CD4-positive, alpha-beta T cell treated with Interleukin-4 for 1 hour (primary cell): ENCODE results near the gene NDUFB10.
A peak's percentile ranks its signal among the peaks of the same experiment; 100 is the strongest.
"Not testable (repeated sequence)": the region's sequence is repeated elsewhere in the genome, so short reads cannot be mapped to it uniquely, and the experiment has no call there.

Experiments
- DNase-seq, 2 donors: peaks; one replicate each; pipeline ENCODE4 v3.0.0-alpha.2; 2020 to 2022

The NDUFB10 gene

GRCh38 chr16:1947369-1947670 is 12.0 kb upstream of the NDUFB10 start:
- DNase-seq, result no peak

GRCh38 chr16:1949507-1949906 is 9.8 kb upstream of the NDUFB10 start:
- DNase-seq, result no peak

GRCh38 chr16:1950047-1950446 is 9.3 kb upstream of the NDUFB10 start:
- DNase-seq, result no peak

GRCh38 chr16:1950559-1950958 is 8.8 kb upstream of the NDUFB10 start:
- no peak for DNase-seq

GRCh38 chr16:1953734-1954133 is 5.6 kb upstream of the NDUFB10 start:
- DNase-seq, result no peak

- not testable (repeated sequence) for DNase-seq
Measured at GRCh38 chr16:1957434-1958142, 1.8 kb upstream of the NDUFB10 start.

- DNase-seq, result not testable (repeated sequence)
Measured at GRCh38 chr16:1958143-1958491, 1.2 kb upstream of the NDUFB10 start.

GRCh38 chr16:1958715-1959268 is 546 bp upstream of the NDUFB10 start:
- no peak for DNase-seq

GRCh38 chr16:1960665-1961630 is 1.6 kb downstream of the NDUFB10 start:
- DNase-seq, result peak in 1 of 2 donors; percentile 47

GRCh38 chr16:1961651-1962067 is 2.3 kb downstream of the NDUFB10 start:
- peak in 1 of 2 donors; percentile 22 for DNase-seq

- not testable (repeated sequence) for DNase-seq
Measured at GRCh38 chr16:1962161-1963153, 3.1 kb downstream of the NDUFB10 start.

GRCh38 chr16:1963806-1964505 is 4.6 kb downstream of the NDUFB10 start:
- DNase-seq, result peak; percentile 36 to 57

- peak; percentile 99 for DNase-seq
Measured at GRCh38 chr16:1964506-1965395, 5.4 kb downstream of the NDUFB10 start, which contains the start of gene RPS2. Gene RPS2 (minus strand): TSS chr16:1964826. CDS start chr16:1964625, 201 bp downstream.

- peak in 1 of 2 donors; percentile 21 for DNase-seq
Measured at GRCh38 chr16:1965396-1966001, 6.2 kb downstream of the NDUFB10 start.

- DNase-seq, result no peak
Measured at GRCh38 chr16:1966460-1966859, 7.1 kb downstream of the NDUFB10 start, which contains the start of gene RNF151. Gene RNF151 (plus strand): TSS chr16:1966856. CDS start chr16:1966882, 26 bp downstream.

GRCh38 chr16:1968146-1968953 is 9.0 kb downstream of the NDUFB10 start:
- DNase-seq, result no peak

GRCh38 chr16:1971796-1972489 is 12.6 kb downstream of the NDUFB10 start, which contains the start of gene TBL3:
Gene TBL3 (plus strand): TSS chr16:1972053. CDS start chr16:1972165, 112 bp downstream.
- DNase-seq, result peak; percentile 96 to 97

GRCh38 chr16:1972490-1972877 is 13.1 kb downstream of the NDUFB10 start:
- no peak for DNase-seq
